HEK293 (cell line): Measurements from ENCODE around the gene IPO9.

Experiments used
- CTCF ChIA-PET: fragments of 350-600 bp; formaldehyde crosslinking; extraction: SDS; loops from one replicate; lab custom pipeline; 2021; ENCODE audit warnings: antibody characterized with exemption; lab: Yijun Ruan, JAX
- POLR2A ChIA-PET: fragments of 300-600 bp; formaldehyde crosslinking; extraction: SDS; loops from one replicate; lab custom pipeline; 2020; ENCODE audit warnings: antibody characterized with exemption, inconsistent platforms; lab: Yijun Ruan, JAX
- H3K27ac ChIP-seq: fragments of 200-500 bp; sonication (Bioruptor generic); 2 replicates; pipeline ENCODE4 v1.5.1; 2014; ENCODE audit warnings: low read depth, low read length, control low read depth, inconsistent platforms; ENCODE audit errors: extremely low read depth
- H3K36me3 ChIP-seq, 2 experiments: fragments of 200-500 bp in 1 of 2; sonication (Bioruptor generic) in 1 of 2; 1 replicate in 1 of 2; 2 replicates in 1 of 2; pipeline ENCODE4 v1.5.1; 2014 to 2017; ENCODE audit warnings: inconsistent platforms in 2 of 2, low read length in 2 of 2; ENCODE audit not compliant: control insufficient read depth in 2 of 2, insufficient read depth in 1 of 2
- H3K4me1 ChIP-seq: fragments of 200-500 bp; sonication (Bioruptor generic); 2 replicates; pipeline ENCODE4 v1.5.1; 2014; ENCODE audit warnings: mild to moderate bottlenecking, low read length, inconsistent platforms; ENCODE audit not compliant: control insufficient read depth, insufficient read depth
- H3K4me3 ChIP-seq: 2 replicates; pipeline ENCODE4 v1.5.1; 2011; ENCODE audit warnings: low read depth, mild to moderate bottlenecking, control low read depth, low read length, moderate library complexity
- H3K9me3 ChIP-seq: fragments of 200-500 bp; sonication (Bioruptor generic); 2 replicates; pipeline ENCODE4 v1.5.1; 2014; ENCODE audit warnings: low read depth, low read length, inconsistent platforms; ENCODE audit not compliant: control insufficient read depth, insufficient read depth
- KLF1 ChIP-seq: fragments of 450-650 bp; formaldehyde crosslinking; IDR thresholded peaks from 2 replicates; pipeline ENCODE4 v1.5.1; 2016; ENCODE audit warnings: missing biosample characterization, missing genetic modification characterization
- MZF1 ChIP-seq: fragments of 450-650 bp; formaldehyde crosslinking; IDR thresholded peaks from 2 replicates; pipeline ENCODE4 v1.5.1; 2017; ENCODE audit warnings: missing biosample characterization, missing genetic modification characterization, borderline replicate concordance
- ZNF121 ChIP-seq: fragments of 450-650 bp; formaldehyde crosslinking; IDR thresholded peaks from 2 replicates; pipeline ENCODE4 v1.5.1; 2016; ENCODE audit warnings: missing biosample characterization, missing genetic modification characterization
- ZNF138 ChIP-seq: fragments of 450-650 bp; formaldehyde crosslinking; IDR thresholded peaks from 2 replicates; pipeline ENCODE4 v1.5.1; 2016; ENCODE audit warnings: missing biosample characterization, missing genetic modification characterization, borderline replicate concordance
- ZNF140 ChIP-seq: fragments of 450-650 bp; formaldehyde crosslinking; IDR thresholded peaks from 2 replicates; pipeline ENCODE4 v1.5.1; 2016; ENCODE audit warnings: missing biosample characterization, missing genetic modification characterization
- ZNF146 ChIP-seq: fragments of 450-650 bp; formaldehyde crosslinking; IDR thresholded peaks from 2 replicates; pipeline ENCODE4 v1.5.1; 2016; ENCODE audit warnings: missing biosample characterization, missing genetic modification characterization
- ZNF16 ChIP-seq: fragments of 450-650 bp; formaldehyde crosslinking; IDR thresholded peaks from 2 replicates; pipeline ENCODE4 v1.5.1; 2016; ENCODE audit warnings: low read depth, missing biosample characterization, missing genetic modification characterization
- ZNF18 ChIP-seq: fragments of 450-650 bp; formaldehyde crosslinking; IDR thresholded peaks from 2 replicates; pipeline ENCODE4 v1.5.1; 2016; ENCODE audit warnings: missing biosample characterization, missing genetic modification characterization
- ZNF2 ChIP-seq: fragments of 450-650 bp; formaldehyde crosslinking; IDR thresholded peaks from 2 replicates; pipeline ENCODE4 v1.5.1; 2016; ENCODE audit warnings: missing biosample characterization, missing genetic modification characterization
- ZNF302 ChIP-seq: fragments of 450-650 bp; formaldehyde crosslinking; IDR thresholded peaks from 2 replicates; pipeline ENCODE4 v1.5.1; 2016; ENCODE audit warnings: missing biosample characterization, missing genetic modification characterization, low read depth
- ZNF416 ChIP-seq: fragments of 450-650 bp; formaldehyde crosslinking; IDR thresholded peaks from 2 replicates; pipeline ENCODE4 v1.5.1; 2016; ENCODE audit warnings: missing biosample characterization, missing genetic modification characterization
- ZNF624 ChIP-seq: fragments of 450-650 bp; formaldehyde crosslinking; IDR thresholded peaks from 2 replicates; pipeline ENCODE4 v1.5.1; 2017; ENCODE audit warnings: missing biosample characterization, missing genetic modification characterization
- ZNF664 ChIP-seq: fragments of 450-650 bp; formaldehyde crosslinking; IDR thresholded peaks from 2 replicates; pipeline ENCODE4 v1.5.1; 2016; ENCODE audit warnings: missing biosample characterization, missing genetic modification characterization
- ZSCAN5A ChIP-seq: fragments of 450-650 bp; formaldehyde crosslinking; IDR thresholded peaks from 2 replicates; pipeline ENCODE4 v1.5.1; 2016; ENCODE audit warnings: missing biosample characterization, missing genetic modification characterization
- TF ChIP-seq, protein P1 (sequence below): fragments of 450-650 bp; formaldehyde crosslinking; IDR thresholded peaks from 2 replicates; pipeline ENCODE4 v1.5.1; 2016; ENCODE audit warnings: missing biosample characterization, missing genetic modification characterization
- TF ChIP-seq, protein P2 (sequence below): fragments of 450-650 bp; formaldehyde crosslinking; IDR thresholded peaks from 2 replicates; pipeline ENCODE4 v1.5.1; 2016; ENCODE audit warnings: missing biosample characterization, missing genetic modification characterization, borderline replicate concordance
- TF ChIP-seq, protein P3 (sequence below): fragments of 450-650 bp; formaldehyde crosslinking; IDR thresholded peaks from 2 replicates; pipeline ENCODE4 v1.5.1; 2017; ENCODE audit warnings: missing biosample characterization, mild to moderate bottlenecking, missing genetic modification characterization, moderate library complexity
- TF ChIP-seq, protein P4 (sequence below): fragments of 450-650 bp; formaldehyde crosslinking; IDR thresholded peaks from 2 replicates; pipeline ENCODE4 v1.5.0; 2017; ENCODE audit warnings: missing biosample characterization, missing genetic modification characterization, borderline replicate concordance
- TF ChIP-seq, protein P5 (sequence below): fragments of 450-650 bp; IDR thresholded peaks from 2 replicates; pipeline ENCODE4 v1.5.1; 2018; ENCODE audit warnings: missing biosample characterization, mild to moderate bottlenecking, missing genetic modification characterization
- TF ChIP-seq, protein P6 (sequence below): fragments of 450-650 bp; IDR thresholded peaks from 2 replicates; pipeline ENCODE4 v1.5.1; 2018; ENCODE audit warnings: missing biosample characterization, missing genetic modification characterization

Gene IPO9

DNA sequence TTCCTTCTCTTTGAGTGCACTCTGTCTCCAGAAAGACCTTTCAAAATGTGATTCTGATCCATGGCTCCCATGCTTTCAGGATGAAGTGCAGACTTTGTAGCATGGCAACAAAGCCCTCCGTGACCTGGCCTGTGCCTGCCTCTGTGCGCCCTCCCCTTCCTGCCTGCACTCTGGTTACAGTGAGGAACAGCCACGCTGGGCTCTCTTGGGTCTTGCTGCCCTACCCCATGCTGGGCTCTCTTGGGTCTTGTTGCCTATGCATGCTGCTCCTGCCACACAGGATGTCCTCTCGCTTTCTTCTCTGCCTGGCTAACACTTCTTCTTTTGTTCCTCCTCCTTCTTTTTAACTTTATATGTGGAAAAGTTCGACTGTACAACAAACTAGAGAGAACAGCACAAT lies 89.4 kb downstream of the IPO9 start (continued):
- TF ChIP-seq, protein P1, sequence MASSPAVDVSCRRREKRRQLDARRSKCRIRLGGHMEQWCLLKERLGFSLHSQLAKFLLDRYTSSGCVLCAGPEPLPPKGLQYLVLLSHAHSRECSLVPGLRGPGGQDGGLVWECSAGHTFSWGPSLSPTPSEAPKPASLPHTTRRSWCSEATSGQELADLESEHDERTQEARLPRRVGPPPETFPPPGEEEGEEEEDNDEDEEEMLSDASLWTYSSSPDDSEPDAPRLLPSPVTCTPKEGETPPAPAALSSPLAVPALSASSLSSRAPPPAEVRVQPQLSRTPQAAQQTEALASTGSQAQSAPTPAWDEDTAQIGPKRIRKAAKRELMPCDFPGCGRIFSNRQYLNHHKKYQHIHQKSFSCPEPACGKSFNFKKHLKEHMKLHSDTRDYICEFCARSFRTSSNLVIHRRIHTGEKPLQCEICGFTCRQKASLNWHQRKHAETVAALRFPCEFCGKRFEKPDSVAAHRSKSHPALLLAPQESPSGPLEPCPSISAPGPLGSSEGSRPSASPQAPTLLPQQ (tag by site-specific recombination) = no peak

DNA sequence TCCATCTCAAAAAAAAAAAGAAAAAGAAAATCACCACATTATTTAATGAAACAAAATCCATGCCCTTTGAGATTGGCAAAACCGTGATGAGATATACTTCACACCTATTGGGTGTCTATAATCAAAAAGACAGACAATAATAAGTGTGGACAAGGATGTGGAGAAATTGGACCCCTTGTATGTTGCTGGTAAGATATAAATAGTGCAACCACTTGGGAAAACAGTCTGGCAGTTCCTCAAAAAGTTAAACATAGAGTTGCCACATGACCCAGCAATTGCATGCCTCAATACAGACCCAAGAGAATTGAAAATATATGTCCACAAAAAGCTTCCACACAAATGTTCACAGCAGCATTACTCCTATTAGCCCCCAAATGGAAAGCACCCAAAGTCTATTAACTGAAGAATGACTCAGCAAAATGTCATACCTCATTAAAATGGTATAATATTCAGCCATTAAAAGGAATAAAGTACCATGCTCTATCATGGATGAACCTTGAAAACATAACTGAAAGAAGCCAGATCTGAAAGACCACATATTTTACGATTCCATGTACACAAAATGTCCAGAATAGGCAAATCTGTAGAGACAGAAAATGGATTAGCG lies 93.1 kb downstream of the IPO9 start:
- H3K27ac ChIP-seq = no peak overlapping the region
- POLR2A ChIA-PET = no interaction called here

More for the DNA sequence above, 93.1 kb downstream of the IPO9 start:
- no peaks in the 10 kb centered on the region for H3K4me1 ChIP-seq
- H3K9me3 ChIP-seq = no peaks in the 10 kb centered on the region
- TF ChIP-seq, protein P2, sequence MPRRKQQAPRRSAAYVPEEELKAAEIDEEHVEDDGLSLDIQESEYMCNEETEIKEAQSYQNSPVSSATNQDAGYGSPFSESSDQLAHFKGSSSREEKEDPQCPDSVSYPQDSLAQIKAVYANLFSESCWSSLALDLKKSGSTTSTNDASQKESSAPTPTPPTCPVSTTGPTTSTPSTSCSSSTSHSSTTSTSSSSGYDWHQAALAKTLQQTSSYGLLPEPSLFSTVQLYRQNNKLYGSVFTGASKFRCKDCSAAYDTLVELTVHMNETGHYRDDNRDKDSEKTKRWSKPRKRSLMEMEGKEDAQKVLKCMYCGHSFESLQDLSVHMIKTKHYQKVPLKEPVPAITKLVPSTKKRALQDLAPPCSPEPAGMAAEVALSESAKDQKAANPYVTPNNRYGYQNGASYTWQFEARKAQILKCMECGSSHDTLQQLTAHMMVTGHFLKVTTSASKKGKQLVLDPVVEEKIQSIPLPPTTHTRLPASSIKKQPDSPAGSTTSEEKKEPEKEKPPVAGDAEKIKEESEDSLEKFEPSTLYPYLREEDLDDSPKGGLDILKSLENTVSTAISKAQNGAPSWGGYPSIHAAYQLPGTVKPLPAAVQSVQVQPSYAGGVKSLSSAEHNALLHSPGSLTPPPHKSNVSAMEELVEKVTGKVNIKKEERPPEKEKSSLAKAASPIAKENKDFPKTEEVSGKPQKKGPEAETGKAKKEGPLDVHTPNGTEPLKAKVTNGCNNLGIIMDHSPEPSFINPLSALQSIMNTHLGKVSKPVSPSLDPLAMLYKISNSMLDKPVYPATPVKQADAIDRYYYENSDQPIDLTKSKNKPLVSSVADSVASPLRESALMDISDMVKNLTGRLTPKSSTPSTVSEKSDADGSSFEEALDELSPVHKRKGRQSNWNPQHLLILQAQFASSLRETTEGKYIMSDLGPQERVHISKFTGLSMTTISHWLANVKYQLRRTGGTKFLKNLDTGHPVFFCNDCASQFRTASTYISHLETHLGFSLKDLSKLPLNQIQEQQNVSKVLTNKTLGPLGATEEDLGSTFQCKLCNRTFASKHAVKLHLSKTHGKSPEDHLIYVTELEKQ (tag by site-specific recombination) = no peak
- TF ChIP-seq KLF1 (no peak), ZNF302 (tag by site-specific recombination) (no peak), ZNF146 (tag by site-specific recombination) (peak; percentile 45; the same call in 1 of the 2 replicates), MZF1 (no peak), ZNF121 (tag by site-specific recombination) (no peak), ZNF16 (no peak), ZNF140 (tag by site-specific recombination) (0 out of 2 replicates have a peak, but pooled peaks have one; percentile 14), ZNF18 (tag by site-specific recombination) (no peak), ZNF416 (no peak), ZNF138 (tag by site-specific recombination) (no peak), ZNF624 (tag by site-specific recombination) (no peak), ZSCAN5A (tag by site-specific recombination) (no peak), ZNF2 (tag by site-specific recombination) (no peak), ZNF664 (tag by site-specific recombination) (peak; percentile 52; the same call in 1 of the 2 replicates)
- TF ChIP-seq, protein P3, sequence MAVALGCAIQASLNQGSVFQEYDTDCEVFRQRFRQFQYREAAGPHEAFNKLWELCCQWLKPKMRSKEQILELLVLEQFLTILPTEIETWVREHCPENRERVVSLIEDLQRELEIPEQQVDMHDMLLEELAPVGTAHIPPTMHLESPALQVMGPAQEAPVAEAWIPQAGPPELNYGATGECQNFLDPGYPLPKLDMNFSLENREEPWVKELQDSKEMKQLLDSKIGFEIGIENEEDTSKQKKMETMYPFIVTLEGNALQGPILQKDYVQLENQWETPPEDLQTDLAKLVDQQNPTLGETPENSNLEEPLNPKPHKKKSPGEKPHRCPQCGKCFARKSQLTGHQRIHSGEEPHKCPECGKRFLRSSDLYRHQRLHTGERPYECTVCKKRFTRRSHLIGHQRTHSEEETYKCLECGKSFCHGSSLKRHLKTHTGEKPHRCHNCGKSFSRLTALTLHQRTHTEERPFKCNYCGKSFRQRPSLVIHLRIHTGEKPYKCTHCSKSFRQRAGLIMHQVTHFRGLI = no peak
- TF ChIP-seq, protein P4, sequence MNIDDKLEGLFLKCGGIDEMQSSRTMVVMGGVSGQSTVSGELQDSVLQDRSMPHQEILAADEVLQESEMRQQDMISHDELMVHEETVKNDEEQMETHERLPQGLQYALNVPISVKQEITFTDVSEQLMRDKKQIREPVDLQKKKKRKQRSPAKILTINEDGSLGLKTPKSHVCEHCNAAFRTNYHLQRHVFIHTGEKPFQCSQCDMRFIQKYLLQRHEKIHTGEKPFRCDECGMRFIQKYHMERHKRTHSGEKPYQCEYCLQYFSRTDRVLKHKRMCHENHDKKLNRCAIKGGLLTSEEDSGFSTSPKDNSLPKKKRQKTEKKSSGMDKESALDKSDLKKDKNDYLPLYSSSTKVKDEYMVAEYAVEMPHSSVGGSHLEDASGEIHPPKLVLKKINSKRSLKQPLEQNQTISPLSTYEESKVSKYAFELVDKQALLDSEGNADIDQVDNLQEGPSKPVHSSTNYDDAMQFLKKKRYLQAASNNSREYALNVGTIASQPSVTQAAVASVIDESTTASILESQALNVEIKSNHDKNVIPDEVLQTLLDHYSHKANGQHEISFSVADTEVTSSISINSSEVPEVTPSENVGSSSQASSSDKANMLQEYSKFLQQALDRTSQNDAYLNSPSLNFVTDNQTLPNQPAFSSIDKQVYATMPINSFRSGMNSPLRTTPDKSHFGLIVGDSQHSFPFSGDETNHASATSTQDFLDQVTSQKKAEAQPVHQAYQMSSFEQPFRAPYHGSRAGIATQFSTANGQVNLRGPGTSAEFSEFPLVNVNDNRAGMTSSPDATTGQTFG (tag by site-specific recombination) = no peak
- TF ChIP-seq, protein P5, sequence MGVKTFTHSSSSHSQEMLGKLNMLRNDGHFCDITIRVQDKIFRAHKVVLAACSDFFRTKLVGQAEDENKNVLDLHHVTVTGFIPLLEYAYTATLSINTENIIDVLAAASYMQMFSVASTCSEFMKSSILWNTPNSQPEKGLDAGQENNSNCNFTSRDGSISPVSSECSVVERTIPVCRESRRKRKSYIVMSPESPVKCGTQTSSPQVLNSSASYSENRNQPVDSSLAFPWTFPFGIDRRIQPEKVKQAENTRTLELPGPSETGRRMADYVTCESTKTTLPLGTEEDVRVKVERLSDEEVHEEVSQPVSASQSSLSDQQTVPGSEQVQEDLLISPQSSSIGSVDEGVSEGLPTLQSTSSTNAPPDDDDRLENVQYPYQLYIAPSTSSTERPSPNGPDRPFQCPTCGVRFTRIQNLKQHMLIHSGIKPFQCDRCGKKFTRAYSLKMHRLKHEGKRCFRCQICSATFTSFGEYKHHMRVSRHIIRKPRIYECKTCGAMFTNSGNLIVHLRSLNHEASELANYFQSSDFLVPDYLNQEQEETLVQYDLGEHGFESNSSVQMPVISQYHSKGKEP (tag by site-specific recombination) = no peak
- TF ChIP-seq, protein P6, sequence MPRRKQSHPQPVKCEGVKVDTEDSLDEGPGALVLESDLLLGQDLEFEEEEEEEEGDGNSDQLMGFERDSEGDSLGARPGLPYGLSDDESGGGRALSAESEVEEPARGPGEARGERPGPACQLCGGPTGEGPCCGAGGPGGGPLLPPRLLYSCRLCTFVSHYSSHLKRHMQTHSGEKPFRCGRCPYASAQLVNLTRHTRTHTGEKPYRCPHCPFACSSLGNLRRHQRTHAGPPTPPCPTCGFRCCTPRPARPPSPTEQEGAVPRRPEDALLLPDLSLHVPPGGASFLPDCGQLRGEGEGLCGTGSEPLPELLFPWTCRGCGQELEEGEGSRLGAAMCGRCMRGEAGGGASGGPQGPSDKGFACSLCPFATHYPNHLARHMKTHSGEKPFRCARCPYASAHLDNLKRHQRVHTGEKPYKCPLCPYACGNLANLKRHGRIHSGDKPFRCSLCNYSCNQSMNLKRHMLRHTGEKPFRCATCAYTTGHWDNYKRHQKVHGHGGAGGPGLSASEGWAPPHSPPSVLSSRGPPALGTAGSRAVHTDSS (tag by site-specific recombination) = no peak
- H3K36me3 ChIP-seq = no peaks in the 10 kb centered on the region
- H3K4me3 ChIP-seq = no peak overlapping the region
- CTCF ChIA-PET = interaction anchor here (1.3 kb wide), 1 partner anchor 51 kb away, joined by 3 read pairs; no protein-coding TSS in a partner anchor
